Spleen (tissue), 7 donors: ENCODE results near the gene ERGIC2.

Experiments used
- POLR2A ChIP-seq, 3 donors: fragments of 450-650 bp; IDR thresholded peaks; one replicate each; pipeline ENCODE4 v1.5.1; 2017; ENCODE audit warnings: antibody characterized with exemption in 3 of 3, mild to moderate bottlenecking in 1 of 3
- POLR2AphosphoS5 ChIP-seq, 3 donors: sonication (generic); formaldehyde crosslinking; IDR thresholded peaks; one replicate each; pipeline ENCODE4 v1.5.1; 2017; ENCODE audit warnings: antibody characterized with exemption in 3 of 3
- TF ChIP-seq, protein P1 (sequence below), 11 experiments: fragments of 200-600 bp in 7 of 11; fragments of 450-650 bp in 4 of 11; sonication (generic) in 4 of 11; IDR thresholded peaks in 8 of 11; conservative IDR thresholded peaks in 3 of 11; 1 replicate in 7 of 11; 2 replicates in 4 of 11; pipeline versions ENCODE4 v1.4.0 to v1.8.0; 2016 to 2021; ENCODE audit warnings: antibody characterized with exemption in 11 of 11, inconsistent platforms in 4 of 11, mild to moderate bottlenecking in 1 of 11
- donor health status: DM: no; HTN: no; CAD: no; lungs with moderate emphysema.
- donor health status: DM: no; HTN: no; CAD: no.
- donor health status: DM: no; HTN: no; CAD: no.

GRCh38 chr12:29402437-29402836 is 21.5 kb upstream of the ERGIC2 start:
- no peak for TF ChIP-seq POLR2A (IDR thresholded peaks at IDR 0.05)
- TF ChIP-seq, protein P1, sequence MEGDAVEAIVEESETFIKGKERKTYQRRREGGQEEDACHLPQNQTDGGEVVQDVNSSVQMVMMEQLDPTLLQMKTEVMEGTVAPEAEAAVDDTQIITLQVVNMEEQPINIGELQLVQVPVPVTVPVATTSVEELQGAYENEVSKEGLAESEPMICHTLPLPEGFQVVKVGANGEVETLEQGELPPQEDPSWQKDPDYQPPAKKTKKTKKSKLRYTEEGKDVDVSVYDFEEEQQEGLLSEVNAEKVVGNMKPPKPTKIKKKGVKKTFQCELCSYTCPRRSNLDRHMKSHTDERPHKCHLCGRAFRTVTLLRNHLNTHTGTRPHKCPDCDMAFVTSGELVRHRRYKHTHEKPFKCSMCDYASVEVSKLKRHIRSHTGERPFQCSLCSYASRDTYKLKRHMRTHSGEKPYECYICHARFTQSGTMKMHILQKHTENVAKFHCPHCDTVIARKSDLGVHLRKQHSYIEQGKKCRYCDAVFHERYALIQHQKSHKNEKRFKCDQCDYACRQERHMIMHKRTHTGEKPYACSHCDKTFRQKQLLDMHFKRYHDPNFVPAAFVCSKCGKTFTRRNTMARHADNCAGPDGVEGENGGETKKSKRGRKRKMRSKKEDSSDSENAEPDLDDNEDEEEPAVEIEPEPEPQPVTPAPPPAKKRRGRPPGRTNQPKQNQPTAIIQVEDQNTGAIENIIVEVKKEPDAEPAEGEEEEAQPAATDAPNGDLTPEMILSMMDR (IDR thresholded peaks at IDR 0.05 in 8 of 11, conservative IDR thresholded peaks at IDR 0.05 in 3 of 11), result no peak
- no peak for TF ChIP-seq POLR2AphosphoS5 (IDR thresholded peaks at IDR 0.05)
